HG03108 (cell line): ENCODE measurements around the gene NOX3.
"Not testable (repeated sequence)": the region's sequence is repeated elsewhere in the genome, so short reads cannot be mapped to it uniquely, and the experiment has no call there.

Experiments
- ATAC-seq: cut with Tn5 transposase; IDR thresholded peaks from one replicate; pipeline ENCODE4 v1.9.1; 2021; ENCODE audit warnings: moderate library complexity; ENCODE audit not compliant: unreplicated experiment

Gene NOX3

DNA sequence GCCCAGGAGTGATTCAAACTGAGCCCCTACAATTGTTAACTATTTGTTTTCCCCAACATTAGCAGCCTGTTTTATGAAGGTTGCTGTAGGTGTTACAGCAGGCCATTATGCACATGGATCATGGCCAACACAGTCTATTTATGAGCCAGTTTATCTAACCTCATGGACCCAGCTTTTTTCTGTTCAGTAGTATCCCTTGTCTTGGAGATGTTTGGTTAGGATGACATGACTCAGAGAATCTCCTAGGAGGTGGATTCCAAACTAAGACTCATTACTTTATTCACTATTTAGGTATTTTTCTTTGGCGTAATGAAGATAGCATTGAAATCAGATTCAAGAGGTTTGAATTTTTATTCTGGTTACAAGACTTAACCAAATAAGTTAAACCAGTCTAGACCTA, 78.6 kb downstream of the NOX3 start:
- no peak for ATAC-seq

GRCh38 chr6:155375801-155376200, 79.8 kb downstream of the NOX3 start:
- no peak for ATAC-seq

DNA sequence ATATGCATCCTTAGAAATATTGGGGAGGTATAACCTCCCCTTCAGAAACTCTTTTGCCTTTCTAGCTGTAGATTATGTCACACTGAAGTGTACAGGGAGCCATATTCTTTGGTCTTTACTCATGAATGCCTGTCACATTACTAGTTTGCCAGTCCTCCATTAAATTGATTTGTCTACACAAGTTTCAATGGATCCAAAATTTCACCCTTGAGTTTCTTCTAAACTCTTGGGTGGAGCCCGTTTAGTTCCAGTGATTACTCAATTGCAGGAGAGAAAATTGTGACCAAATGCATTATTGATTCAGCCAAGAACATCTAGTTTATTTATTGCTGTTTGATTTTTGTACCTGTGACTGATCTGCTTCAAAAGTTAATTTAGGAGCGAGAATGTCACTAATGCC, 81.0 kb downstream of the NOX3 start:
- ATAC-seq = no peak

DNA sequence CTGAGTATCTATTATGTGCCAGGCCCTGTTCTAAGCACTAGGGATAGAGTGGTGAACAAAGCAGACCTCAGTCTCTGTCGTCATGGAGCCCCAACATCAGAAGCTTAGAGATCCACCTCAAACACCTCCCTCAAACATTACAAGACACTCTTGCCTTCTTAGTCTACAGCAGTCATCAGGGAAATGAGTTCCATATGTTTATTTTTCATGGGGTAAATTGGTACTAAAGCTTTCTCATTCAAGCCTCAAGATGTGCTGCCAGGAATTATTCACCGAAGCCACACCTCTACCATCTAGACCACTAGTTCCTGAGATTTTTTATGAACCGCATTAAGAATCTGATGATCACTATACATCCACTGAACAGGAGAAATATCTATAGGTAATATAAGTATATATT, 82.4 kb downstream of the NOX3 start:
- ATAC-seq = no peak

GRCh38 chr6:155372256-155372655, 83.4 kb downstream of the NOX3 start:
- ATAC-seq = no peak

GRCh38 chr6:155371230-155371629, 84.4 kb downstream of the NOX3 start:
- no peak for ATAC-seq

DNA sequence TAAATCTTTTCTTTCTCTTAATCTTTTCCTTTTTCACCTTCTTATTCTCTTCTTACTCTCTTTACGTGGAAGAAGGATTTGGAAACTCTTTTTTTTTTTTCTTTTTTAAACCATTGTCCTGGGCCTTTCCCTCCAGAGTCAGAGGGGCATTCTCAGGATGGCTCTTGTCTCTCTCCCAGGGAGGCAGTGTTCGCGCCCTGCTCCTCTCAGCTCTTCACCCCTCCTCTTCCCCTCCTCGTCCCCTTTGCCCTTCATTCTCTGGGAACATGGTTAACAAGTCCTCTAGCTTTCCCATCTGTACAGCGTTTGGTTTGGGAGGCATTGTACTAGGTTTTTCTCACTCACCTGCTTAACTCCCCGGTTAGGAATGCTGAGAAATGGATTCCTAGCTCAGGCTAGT, 89.3 kb downstream of the NOX3 start:
- ATAC-seq = no peak

GRCh38 chr6:155364844-155365437, 90.7 kb downstream of the NOX3 start:
- ATAC-seq = no peak

DNA sequence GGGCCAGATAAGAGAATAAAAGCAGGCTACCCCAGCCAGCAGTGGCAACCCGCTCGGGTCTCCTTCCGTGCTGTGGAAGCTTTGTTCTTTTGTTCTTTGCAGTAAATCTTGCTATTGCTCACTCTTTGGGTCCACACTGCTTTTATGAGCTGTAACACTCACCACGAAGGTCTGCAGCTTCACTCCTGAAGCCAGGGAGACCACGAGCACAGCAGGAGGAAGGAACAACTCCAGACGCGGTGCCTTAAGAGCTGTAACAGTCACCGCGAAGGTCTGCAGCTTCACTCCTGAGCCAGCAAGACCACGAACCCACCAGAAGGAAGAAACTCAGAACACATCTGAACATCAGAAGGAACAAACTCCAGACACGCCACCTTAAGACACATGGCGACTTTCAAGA, 91.6 kb downstream of the NOX3 start:
- not testable (repeated sequence) for ATAC-seq

- ATAC-seq = not testable (repeated sequence)
These were observed 92.5 kb downstream of the NOX3 start for GRCh38 chr6:155362968-155363632.

DNA sequence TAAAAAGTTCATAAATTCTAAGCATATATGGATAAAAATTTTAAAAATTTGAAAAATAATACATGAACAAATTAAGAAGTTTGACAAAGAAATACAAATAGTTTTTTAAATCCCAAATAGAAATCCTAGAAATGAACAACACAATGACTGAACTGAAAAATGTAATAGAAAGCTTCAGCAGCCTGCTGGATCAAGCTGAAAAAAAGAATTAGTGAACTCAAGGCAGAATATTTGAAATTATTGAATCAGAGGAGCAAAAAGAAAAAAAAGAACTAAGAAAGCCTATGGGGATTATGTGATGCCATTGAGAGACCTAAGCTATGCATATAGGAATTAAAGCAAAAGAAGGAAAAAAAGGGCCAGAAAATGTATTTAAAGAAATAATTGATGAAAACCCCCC, 101.5 kb downstream of the NOX3 start:
- ATAC-seq = no peak

DNA sequence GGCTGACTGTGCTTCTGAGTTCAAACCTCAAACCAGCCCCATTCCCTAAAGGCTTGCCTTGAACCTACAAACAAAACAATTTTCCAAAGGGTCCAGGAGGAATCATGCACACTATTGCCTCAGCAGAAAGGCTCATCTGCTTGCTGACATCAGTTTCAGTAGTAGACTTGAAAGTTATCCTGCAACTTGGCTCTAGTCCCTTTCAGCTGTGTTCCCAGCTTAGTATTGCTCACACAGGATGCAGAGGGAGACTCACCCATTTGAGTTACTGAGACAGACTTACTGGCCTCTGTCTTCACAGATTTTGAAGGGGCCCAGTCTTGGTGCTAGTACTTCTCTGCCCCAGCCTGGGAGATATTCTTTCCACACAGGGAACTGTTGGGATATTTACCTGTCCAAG, 102.8 kb downstream of the NOX3 start:
- ATAC-seq = no peak

GRCh38 chr6:155352130-155352420, 103.6 kb downstream of the NOX3 start:
- ATAC-seq = no peak

DNA sequence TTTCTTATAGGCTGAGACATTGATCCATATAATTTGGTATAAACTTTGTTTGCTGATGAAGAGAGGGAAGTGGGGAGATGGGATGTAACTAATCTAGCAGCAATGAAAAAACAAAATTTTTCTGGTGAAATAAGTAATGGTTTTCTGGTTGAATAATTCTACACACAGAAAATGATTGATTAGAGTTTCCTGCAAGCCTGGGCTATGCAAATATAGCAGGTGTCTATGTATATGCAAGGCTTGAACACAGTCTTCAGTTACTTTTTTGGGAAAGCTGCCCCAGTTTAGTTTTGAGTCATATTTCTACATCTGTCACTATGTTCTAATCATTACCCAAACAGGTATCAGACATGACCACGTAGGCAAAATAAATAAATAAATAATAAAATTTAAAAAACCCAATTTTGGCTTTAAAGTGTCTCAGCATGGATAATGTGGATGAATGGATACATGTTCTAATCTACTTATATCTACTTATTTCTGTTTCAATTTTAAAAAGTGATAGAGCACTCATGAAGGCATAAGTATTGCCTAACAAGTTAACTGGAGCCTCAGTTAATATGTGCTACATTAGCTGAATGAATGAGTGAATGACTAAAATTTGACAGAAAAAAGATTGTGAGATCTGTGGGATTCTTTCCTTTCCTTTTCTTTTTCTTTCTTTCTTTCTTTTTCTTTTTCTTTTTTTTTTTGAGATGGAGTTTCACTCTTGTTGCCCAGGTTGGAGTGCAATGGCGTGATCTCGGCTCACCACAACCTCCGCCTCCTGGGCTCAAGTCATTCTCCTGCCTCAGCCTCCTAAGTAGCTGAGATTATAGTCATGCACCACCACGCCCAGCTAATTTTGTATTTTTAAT, 104.1 kb downstream of the NOX3 start:
- peak; percentile 99 for ATAC-seq

DNA sequence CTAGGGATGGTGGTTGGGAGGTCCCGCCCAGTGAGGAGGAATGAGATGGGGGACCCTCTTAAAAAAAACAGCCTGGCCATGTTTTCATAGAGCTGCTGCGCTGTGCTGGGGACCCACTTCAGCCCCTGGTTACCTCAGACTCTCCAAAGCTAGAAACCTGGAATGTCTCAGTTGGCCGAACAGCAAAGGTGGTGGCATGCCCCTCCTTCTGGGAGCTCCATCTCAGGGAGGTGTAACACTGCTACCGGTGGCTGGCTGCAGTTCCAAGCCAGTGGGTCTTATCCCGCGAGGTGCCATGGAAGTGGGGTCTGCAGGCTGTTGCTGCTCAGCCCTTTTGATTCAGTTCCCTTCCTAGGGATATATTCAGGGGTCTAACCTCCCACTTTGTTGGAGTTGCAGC, 105.7 kb downstream of the NOX3 start:
- ATAC-seq = no peak

- ATAC-seq = no peak
These were observed 106.5 kb downstream of the NOX3 start for GRCh38 chr6:155349129-155349528.

DNA sequence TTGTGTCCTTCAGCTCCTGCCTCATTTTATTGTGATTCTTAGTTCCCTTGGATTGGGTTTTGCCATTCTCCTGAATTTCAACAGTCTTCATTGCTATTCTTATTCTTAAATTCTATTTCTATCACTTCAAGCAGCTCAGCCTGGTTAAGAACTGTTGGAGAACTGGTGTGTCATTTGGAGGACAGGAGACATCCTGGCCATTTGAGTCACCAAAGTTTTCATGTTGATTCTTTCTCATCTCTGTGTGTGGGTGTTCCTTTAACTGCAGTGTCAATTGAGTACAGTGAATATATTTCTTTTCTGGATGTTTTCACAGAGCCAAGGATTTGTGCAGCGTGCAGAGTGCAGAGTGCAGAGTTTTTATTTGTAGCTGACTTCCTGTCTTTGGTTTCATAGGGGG, 107.8 kb downstream of the NOX3 start:
- no peak for ATAC-seq

GRCh38 chr6:155346957-155347356, 108.7 kb downstream of the NOX3 start:
- ATAC-seq = no peak
